Neural cell (in vitro differentiated cells): ENCODE measurements around the gene GNL2.

ENCODE experiments used
- EP300 ChIP-seq: fragments of 450-650 bp; conservative IDR thresholded peaks from 2 replicates; pipeline ENCODE4 v1.6.1; 2014; ENCODE audit warnings: antibody characterized with exemption, mild to moderate bottlenecking, moderate library complexity; ENCODE audit not compliant: poor library complexity, severe bottlenecking
- EZH2 ChIP-seq: fragments of 200-600, 300-800 bp; shearing (Covaris generic), sonication (generic); IDR thresholded peaks from 2 replicates; pipeline ENCODE4 v1.6.1; 2014; ENCODE audit warnings: antibody characterized with exemption, low read length, borderline replicate concordance, mild to moderate bottlenecking; ENCODE audit not compliant: insufficient read depth, poor library complexity, severe bottlenecking
- RAD21 ChIP-seq: fragments of 450-650 bp; conservative IDR thresholded peaks from 2 replicates; pipeline ENCODE4 v1.6.1; 2014; ENCODE audit warnings: antibody characterized with exemption, mild to moderate bottlenecking, moderate library complexity
- SMC3 ChIP-seq: fragments of 450-650 bp; conservative IDR thresholded peaks from 2 replicates; pipeline ENCODE4 v1.6.1; 2014; ENCODE audit warnings: antibody characterized with exemption, mild to moderate bottlenecking, moderate library complexity; ENCODE audit not compliant: poor library complexity
- TAF1 ChIP-seq: IDR thresholded peaks from 2 replicates; pipeline ENCODE4 v1.6.1; 2012; ENCODE audit warnings: low read depth
- TF ChIP-seq, protein P1 (sequence below): fragments of 450-650 bp; IDR thresholded peaks from 2 replicates; pipeline ENCODE4 v1.5.1; 2014; ENCODE audit warnings: antibody characterized with exemption, mild to moderate bottlenecking, moderate library complexity; ENCODE audit not compliant: poor library complexity, severe bottlenecking
- TF ChIP-seq, protein P2 (sequence below): IDR thresholded peaks from 2 replicates; pipeline ENCODE4 v1.6.1; 2012; ENCODE audit warnings: borderline replicate concordance

DNA sequence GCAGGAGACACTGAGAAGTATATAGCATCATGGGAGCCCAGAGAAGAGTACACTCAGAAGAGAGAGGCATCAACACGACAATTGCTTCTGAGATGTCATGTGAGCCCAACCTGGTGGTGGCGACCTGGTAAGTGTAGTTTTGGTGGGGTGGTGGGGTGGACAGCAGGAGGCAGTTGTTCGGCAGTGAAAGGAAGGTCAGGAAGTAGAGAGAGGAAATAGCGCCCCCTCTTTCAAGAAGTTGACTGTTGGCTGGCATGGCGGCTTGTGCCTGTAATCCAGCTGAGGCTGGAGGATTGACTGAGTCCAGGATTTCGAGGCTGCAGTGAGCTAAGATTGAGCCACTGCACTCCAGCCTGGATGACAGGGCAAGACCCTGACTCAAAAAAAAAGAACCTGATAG is 26.4 kb upstream of the GNL2 start:
- TF ChIP-seq, protein P1, sequence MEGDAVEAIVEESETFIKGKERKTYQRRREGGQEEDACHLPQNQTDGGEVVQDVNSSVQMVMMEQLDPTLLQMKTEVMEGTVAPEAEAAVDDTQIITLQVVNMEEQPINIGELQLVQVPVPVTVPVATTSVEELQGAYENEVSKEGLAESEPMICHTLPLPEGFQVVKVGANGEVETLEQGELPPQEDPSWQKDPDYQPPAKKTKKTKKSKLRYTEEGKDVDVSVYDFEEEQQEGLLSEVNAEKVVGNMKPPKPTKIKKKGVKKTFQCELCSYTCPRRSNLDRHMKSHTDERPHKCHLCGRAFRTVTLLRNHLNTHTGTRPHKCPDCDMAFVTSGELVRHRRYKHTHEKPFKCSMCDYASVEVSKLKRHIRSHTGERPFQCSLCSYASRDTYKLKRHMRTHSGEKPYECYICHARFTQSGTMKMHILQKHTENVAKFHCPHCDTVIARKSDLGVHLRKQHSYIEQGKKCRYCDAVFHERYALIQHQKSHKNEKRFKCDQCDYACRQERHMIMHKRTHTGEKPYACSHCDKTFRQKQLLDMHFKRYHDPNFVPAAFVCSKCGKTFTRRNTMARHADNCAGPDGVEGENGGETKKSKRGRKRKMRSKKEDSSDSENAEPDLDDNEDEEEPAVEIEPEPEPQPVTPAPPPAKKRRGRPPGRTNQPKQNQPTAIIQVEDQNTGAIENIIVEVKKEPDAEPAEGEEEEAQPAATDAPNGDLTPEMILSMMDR: no peak
- no peak for TF ChIP-seq TAF1
- TF ChIP-seq EP300: no peak
- TF ChIP-seq RAD21: no peak
- TF ChIP-seq, protein P2, sequence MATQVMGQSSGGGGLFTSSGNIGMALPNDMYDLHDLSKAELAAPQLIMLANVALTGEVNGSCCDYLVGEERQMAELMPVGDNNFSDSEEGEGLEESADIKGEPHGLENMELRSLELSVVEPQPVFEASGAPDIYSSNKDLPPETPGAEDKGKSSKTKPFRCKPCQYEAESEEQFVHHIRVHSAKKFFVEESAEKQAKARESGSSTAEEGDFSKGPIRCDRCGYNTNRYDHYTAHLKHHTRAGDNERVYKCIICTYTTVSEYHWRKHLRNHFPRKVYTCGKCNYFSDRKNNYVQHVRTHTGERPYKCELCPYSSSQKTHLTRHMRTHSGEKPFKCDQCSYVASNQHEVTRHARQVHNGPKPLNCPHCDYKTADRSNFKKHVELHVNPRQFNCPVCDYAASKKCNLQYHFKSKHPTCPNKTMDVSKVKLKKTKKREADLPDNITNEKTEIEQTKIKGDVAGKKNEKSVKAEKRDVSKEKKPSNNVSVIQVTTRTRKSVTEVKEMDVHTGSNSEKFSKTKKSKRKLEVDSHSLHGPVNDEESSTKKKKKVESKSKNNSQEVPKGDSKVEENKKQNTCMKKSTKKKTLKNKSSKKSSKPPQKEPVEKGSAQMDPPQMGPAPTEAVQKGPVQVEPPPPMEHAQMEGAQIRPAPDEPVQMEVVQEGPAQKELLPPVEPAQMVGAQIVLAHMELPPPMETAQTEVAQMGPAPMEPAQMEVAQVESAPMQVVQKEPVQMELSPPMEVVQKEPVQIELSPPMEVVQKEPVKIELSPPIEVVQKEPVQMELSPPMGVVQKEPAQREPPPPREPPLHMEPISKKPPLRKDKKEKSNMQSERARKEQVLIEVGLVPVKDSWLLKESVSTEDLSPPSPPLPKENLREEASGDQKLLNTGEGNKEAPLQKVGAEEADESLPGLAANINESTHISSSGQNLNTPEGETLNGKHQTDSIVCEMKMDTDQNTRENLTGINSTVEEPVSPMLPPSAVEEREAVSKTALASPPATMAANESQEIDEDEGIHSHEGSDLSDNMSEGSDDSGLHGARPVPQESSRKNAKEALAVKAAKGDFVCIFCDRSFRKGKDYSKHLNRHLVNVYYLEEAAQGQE: no peak
- no peak for TF ChIP-seq SMC3
- no peak for TF ChIP-seq EZH2
